ENCODE results near the gene SMARCC1.
"Not testable (repeated sequence)": the region's sequence is repeated elsewhere in the genome, so short reads cannot be mapped to it uniquely, and the experiment has no call there.

The SMARCC1 gene

DNA sequence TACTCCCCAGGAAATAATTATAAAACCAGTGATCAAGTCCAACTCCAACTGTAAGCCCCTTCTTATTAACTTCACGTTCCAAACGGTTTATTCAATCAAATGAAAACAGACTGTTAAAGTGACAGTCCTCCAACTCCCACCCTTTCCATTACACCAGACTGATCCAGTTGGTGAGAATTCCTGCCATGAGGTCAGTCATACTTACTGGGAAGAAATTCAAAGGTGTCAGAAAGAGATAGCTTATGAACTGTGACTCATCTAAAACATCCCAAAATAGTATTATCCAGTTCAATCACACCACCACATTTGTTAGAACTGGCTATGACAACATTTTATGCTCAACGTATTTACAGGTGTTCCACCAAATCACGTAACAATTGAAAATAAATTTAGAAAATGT lies 19.5 kb downstream of the SMARCC1 start:
- no peak for DNase-seq

DNA sequence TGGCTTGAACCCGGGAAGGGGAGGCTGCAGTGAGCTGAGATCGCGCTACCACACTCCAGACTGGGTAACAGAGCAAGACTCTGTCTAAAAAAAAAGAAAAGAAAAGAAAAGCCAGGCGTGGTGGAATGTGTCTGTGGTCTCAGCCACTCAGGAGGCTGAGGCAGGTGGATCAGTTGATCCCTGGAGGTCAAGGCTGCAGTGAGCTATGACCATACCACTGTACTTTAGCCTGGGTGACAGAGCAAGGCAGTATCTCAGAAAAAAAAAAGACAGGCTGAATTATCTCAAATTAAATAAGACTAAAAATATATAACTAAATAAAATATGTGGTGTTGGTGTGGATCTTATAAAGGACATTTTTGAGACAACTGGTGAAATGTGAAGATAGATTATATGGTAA lies 20.6 kb downstream of the SMARCC1 start:
- DNase-seq: no peak

DNA sequence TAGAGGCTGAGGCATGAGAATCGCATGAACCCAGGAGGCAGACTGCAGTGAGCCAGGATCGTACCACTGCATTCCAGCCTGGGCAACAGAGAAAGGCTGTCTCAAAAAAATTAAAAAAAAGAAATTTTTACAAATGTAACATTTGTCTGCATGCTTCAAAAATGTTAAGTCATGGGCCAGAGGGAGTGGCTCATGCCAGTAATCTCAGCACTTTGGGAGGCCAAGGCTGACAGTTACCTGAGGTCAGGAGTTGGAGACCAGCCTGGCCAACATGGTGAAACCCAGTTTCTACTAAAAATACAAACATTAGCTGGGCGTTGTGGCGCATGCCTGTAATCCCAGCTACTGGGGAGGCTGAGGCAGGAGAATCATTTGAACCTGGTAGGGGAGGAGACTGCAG lies 21.5 kb downstream of the SMARCC1 start:
- DNase-seq: not testable (repeated sequence)

DNA sequence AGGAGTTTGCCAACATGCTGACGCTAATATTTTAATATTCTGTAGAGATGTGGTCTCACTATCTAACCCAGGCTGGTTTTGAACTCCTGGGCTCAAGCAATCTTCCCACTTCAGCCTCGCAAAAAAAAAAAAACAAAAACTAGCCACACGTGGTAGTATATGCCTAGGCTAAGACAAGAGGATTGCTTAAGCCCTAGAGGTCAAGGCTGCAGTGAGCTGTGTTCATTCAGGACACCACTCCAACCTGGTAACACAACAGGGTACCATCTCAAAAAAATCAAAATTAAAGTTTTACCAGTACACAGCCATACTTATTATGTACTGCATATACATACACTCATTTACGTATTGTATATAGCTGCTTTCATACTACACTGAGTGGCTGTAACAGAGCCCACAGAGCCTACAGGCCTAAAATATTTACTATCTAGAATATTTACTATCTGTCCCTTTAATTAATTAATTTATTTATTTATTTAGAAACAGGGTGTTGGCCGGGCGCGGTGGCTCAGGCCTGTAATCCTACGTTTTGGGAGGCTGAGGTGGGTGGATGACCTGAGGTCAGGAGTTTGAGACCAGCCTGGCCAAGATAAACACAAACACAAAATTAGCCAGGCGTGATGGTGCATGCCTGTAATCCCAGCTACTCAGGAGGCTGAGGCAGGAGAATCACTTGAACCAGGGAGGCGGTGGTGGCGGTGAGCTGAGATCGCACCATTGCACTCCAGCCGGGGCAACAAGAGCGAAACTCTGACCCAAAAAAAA lies 23.2 kb downstream of the SMARCC1 start:
- DNase-seq: no peak

DNA sequence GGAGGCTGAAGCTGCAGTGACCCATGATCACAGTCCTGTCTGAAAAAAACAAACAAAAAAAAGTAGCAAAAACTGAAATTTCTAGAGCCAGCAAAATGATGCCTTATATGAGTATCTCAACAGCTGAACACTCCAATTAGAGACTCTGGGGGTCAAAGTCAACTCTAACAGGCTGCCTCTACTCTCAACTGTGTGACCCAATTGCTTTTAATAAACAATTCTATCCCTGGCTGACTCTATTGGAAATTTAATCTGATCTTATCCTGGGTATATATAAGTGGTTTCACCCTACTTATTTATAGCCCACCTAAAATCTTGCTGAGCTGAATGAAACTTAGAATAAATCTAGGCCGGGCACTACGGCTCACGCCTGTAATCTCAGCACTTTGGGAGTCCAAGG lies 29.0 kb downstream of the SMARCC1 start:
- no peak for DNase-seq

DNA sequence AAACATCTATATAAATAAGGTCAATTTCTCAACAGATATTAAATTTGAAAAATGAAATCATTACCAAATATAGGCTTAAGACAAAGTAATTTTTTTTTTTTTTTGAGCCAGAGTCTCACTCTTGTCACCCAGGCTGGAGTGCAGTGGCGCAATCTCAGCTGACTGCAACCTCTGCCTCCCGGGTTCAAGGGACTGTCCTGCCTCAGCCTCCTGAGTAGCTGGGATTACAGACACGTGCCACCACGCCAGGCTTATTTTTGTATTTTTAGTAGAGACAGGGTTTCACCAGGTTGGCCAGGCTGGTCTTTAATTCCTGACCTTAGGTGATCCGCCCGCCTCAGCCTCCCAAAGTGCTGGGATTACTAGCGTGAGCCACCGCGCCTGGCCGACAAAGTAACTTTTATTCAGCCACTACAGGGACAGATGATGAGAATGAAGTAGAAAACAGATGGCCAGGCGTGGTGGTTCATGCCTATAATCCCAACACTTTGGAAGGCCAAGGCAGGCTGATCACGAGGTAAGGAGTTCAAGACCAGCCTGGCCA lies 30.8 kb downstream of the SMARCC1 start:
- DNase-seq: not testable (repeated sequence)

DNA sequence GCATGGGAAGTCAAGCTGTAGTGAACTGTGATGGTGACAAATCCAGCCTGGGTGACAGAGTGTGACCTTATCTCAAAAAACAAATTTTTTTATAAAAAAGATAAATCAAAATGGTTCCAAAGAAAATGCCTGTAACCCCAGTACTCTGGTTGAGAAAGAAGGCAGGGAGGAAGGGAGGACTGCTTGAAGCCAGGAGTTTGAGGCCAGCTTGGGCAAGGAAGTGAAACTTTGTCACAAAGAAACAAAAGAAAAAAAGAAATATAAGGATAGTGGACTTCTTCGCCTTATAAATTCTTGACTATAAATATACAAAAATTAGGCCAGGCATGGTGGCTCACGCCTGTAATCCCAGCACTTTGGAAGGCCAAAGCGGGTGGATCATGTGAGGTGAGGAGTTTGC lies 34.1 kb downstream of the SMARCC1 start:
- DNase-seq: no peak

DNA sequence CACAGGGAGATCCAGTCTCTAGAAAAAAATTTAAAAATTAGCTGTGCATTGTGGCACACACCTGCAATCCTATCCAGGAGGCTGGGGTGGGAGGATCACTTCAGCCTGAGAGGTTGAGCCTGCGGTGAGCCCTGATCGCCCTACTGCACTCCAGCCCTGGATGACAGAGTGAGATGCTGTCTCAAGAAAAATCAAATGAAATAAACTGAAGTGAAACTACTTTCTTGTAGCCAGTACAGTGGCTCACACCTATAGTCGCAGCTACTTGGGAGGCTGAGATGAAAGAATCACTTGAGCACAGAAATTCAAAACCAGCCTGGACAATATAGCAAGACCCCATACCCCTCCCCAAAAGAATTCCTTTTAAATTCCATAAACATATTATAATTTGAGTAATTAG lies 35.4 kb downstream of the SMARCC1 start:
- no peak for DNase-seq

DNA sequence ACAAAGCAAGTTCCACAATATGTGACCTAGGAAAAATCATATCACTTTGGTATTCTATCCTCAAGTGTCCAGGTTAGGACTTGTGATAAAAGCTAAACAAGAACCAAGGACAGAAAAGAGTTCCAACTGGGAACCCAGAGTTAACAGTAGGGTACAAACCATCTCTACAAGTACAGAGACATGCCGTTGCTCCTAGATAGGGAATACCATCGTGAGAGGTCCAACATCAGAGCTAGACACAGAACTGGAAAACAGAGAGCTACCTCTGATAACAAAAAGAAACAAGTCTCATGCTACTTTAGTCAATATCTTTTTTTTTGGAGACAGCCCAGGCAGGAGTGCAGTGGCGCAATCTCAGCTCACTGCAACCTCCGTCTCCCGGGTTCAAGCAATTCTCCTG lies 37.8 kb downstream of the SMARCC1 start:
- DNase-seq: no peak

DNA sequence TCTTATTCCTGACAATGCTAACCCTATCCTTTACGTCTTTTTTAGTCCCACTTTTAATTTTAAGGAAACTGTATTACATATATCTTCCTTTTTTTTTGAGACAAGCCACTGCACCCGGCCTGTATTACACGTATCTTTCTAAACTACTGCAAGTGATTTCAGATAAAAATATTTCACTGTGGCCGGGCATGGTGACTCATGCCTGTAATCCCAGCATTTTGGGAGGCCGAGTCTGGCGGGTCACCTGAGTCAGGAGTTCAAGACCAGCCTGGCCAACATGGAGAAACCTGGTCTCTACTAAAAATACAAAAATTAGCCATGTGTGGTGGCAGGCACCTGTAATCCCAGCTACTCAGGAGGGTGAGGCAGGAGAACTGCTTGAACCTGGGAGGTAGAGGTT lies 38.3 kb downstream of the SMARCC1 start:
- not testable (repeated sequence) for DNase-seq

DNA sequence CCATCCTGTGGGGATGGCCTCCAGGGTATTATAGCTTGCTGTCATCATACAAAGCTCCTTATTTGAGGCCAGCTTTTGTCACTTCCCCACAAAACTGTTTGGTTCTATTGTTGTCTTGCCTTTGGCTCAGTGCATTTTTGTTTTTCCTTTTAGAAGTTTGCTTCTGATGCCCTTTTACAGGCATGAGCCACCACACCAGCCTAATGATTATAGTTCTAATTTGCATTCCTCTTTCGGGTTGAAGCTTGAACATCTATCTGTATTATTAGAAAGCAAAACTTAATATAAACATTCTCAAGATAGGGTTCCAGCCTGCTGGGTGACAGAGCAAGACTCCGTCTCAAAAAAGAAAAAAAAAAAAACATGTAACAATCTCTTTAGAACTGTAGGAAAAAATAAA lies 39.8 kb downstream of the SMARCC1 start:
- DNase-seq: no peak

DNA sequence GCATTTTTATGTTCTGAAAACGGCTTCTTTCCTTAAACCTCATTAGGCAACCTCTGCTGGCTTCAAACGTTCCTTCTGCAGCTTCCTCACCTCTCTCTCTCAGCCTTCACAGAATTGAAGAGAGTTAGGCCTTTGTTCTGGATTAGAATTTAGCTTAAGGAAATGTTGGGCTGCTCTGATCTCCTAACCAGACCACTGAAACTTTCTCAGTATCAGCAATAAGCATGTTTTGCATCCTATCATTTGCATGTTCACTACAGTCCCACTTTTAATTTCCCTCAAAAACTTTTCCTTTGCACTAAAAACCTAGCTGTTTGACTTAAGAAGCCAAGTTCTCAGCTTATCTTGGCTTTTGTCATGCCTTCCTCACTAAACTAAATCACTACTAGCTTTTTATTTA lies 49.5 kb downstream of the SMARCC1 start:
- DNase-seq: no peak

DNA sequence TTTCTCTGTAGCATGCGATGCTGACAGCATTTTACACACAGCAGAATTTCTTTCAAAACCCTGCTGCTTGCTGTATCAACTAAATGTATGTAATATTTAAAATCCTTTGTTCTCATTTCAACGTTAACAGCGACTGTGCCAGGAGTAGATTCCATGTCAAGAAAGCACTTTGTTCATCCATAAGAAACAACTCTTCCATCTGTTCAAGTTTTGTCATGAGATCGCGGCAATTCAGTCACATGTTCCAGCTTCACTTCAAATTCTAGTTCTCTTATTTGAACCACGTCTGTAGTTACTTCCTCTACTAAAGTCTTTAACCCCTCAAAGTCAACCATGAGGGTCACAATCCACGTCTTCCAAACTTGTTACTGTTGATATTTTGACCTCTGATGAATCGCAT lies 50.6 kb downstream of the SMARCC1 start:
- no peak for DNase-seq

DNA sequence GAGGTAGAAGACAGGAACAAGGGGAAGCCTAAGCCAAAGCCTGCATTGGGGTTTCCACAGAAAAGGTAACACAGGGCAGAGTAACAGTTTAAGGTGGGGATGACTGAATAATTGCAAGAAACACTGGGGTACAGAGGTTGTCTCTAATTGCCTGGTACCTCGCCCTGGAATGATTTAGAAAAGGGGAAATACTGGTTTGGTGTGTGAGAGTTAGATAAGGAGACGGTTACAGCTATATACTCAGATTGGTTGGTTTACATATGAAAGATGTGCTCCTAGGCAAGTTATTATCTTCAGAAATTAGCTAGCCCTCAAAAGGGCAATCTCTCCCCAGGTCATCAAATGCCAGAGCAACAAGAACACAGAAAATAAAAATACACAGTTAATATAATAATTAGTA lies 58.8 kb downstream of the SMARCC1 start:
- DNase-seq: no peak

DNA sequence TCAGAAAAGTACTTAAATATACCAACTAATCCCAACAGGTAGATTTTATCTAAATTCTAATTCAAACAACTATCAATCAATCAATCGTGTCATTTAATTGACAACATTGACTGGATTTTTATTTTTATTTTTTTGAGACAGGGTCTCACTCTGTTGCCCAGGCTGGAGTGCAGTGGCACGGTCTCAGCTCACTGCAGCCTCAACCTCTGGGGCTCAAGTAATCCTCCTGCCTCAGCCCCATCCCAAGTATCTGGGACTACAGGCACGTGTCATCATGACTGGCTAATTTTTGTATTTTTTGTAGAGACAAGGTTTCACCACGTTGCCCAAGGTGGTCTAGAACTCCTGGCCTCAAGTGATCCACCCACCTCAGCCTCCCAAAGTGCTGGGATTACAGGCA lies 64.2 kb downstream of the SMARCC1 start:
- not testable (repeated sequence) for DNase-seq

DNA sequence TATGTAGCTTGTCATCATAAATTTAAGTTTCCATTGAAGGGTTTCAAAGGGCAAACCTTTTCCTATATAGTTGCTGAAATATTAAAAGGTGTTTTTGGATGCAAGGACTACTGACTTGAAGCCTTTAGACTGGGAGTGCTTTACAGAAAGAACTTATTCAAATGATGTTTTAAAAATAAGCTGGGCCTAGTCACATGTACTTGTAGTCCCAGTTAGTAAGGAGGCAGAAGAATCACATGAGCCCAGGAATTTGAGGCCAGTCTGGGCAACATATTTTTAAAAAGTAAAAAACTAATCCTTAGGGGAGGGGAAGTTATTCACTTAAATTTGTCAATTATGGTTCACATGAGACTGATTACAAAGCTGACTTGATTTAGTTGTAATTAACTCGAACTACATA lies 65.0 kb downstream of the SMARCC1 start:
- DNase-seq: no peak

DNA sequence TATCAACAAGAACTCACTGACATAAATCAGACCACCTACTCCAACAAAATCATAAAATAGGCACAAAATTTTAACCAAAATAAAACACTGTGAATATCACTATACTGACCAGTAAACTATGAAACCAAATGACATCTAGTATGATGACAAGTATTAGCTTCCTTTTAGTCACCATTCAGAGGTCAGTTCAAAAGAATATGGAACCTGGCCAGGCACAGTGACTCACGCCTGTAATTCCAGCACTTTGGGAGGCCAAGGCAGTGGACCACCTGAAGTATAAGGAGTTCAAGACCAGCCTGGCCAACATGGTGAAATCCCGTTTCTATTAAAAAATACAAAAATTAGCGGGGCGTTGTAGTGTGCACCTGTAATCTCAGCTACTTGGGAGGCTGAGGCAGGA lies 65.8 kb downstream of the SMARCC1 start:
- DNase-seq: no peak

DNA sequence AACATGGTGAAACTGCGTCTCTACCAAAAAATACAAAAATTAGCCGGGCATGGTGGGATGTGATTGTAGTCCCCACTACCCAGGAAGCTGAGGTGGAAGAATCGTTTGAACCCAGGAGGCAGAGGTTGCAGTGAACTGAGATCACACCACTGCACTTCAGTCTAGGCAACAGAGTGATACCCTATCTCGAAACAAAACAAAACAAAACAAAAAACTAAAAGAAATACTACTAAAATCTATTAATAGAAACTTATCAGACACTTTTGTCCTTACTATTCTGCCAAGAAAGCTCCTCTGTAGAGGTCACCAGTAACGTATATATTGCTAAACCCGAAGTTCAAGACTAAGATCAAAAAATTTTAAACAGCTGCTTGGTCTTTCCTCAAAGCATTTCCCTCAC lies 67.1 kb downstream of the SMARCC1 start:
- no peak for DNase-seq

DNA sequence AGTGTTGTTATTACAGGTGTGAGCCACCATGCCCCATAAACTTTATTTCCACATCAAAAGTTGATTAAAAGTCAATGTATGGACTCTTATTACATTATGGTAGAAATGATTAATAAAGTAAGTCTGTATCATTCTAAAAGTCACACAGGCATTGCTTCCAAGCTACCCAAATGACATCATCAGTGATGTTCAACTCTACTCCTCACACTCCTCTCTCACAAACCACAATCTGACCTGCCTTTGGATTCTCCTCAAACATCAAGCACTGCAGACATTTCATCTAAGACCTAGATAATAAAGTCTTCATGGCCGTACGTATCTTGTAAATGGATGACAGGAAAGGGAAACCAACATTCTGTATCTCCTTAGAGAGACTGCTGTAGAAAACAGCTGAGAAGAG lies 68.0 kb downstream of the SMARCC1 start:
- no peak for DNase-seq

DNA sequence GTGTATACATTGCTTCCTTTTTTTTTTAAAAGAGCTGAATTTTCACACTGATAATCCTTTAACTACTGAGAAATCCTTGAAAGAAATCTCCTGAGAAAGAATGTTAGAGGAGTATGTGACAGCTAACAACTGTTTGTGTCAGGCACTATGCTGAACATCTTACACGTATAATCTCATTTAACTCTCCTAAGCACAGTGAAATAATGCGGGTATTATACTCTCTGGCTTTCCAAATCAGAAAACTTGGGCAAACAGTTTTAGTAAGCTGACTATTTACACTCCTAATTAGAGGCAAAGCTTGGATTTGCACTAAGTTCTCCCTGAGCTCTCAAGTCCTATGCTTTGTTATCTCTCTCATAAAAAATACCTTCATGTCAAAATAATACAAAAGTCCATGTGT lies 69.3 kb downstream of the SMARCC1 start:
- DNase-seq: no peak

DNA sequence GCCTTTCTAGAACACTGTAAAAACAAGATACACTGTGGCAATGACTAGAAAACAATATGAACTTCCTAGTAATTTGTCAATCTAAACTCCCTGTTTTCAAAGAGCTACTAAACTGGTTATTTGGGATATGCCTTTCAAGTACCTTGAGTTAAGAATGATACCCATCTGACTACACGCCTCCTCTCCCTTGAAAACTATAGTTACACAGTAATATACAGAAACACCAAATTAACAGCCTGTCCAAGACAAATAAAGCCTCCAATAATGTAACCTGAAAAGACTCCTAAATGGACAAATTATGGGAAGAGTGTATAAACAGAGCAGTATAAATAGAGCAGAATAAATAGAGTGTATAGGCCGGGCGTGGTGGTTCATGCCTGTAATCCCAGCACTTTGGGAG lies 70.1 kb downstream of the SMARCC1 start:
- DNase-seq: no peak

DNA sequence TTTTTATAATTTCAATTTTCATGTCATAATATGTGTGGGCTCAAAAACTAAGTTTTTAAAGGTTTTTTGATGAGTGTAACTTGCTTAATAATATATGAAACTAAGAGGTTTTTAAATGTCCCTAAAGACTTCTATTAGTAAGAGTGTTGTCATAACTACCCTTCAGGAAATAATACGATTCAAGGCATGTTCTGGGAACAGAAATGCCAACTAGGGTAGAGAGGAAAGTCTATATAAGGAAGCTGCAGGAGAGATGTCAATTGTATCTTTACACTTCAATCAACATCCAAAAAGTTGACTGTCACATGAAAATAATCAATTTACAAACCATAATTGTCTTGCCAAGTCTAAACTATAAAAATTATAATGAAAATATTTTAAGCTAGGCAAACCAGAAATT lies 76.3 kb downstream of the SMARCC1 start:
- DNase-seq: no peak

DNA sequence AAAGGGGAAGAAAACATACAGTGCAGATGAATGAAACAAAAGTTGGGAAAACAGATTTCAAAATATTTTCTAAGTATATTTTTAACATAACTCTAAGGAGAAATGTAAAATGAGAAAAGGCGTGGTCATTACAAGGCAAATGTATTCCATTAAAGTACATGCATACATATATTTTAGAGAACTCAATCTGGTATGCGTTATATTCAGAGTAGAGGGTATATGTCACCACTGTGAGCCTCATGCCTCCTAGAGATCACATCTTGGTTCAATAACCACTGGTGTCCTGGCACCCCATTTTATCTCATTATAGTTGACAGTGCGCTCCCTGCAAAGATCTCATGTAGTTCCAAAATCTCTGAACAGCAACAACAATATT lies 77.5 kb downstream of the SMARCC1 start:
- DNase-seq: no peak

DNA sequence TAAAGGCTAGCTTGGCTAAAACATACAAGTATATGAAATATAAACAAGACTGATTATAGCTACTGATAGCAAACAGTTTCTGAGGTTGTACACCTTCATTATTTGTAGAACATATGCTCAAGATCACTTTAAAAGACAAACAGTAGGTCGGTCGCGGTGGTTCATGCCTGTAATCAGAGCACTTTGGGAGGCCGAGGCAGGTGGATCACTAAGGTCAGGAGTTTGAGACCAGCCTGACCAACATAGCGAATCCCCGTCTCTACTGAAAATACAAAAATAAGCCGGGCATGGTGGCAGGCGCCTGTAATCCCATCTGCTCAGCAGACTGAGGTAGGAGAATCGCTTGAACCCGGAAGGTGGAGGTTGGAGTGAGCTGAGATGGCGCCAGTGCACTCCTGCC lies 80.3 kb downstream of the SMARCC1 start:
- DNase-seq: no peak

DNA sequence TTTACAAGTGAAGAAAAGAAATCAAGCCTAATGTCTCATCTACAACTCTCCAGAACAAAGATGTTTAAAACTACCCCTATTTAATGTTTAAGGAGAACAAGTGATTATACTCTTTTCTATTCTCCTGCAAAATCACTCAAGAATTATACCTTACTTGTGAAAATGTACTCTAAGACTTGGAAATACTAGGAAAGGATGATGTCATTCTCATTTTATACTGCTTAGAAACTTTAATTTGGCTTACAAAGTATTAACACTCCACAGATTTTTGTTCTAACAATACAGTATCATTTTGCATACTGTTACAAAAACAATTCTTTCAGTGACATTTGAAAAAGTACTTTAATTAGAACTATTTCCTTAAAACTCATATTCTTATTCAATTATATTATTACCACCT lies 89.5 kb downstream of the SMARCC1 start:
- DNase-seq: no peak
